ENCODE measurements around the gene CBLB.

The CBLB gene

DNA sequence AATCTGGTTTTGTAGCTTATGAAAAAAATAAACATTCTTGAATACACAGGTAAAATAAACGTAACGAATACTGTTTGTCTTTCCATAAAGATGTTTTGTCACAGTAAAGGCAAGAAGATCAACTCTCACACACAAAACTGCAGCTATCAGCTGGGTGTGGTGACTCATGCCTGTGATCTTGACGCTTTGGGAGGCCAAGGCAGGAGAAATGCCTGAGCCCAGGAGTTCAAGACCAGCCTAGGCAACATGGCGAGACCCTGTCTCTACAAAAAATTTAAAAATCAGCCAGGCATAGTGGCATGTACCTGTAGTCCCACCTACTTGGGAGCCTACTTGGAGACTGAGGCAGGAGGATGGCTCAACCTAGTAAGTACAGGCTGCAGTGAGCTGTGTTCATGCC lies 39.6 kb downstream of the CBLB start:
- intact Hi-C loops (cut with DNase I; ENCODE audit: low total_unique reads) = no loop called here
- no peak overlapping the region for H3K4me3 ChIP-seq
- no peak for DNase-seq

DNA sequence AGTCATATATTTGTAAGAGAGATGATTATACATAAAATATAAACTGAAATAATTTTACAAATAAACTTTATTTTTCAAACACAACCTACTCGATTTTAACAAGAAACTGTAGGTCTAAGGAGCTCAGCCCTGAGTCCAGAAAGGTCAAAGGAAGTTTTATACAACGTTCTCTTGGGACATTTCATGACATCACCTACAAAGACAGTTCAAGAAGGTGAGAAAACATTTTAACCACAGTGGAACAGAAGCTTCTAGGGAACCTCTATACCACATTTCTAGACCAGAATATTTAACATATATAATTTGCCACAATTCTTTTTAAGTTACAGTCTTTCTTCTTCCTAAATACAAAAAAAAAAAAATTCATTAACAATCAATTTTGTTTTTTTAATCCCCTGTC lies 40.1 kb downstream of the CBLB start:
- H3K4me3 ChIP-seq = no peak overlapping the region
- no peaks in the 10 kb centered on the region for H3K9me3 ChIP-seq
- no peak for DNase-seq
- peaks cover 0 to 4% (median 0%) of the 10 kb centered on the region in 3 donors for H3K36me3 ChIP-seq
- intact Hi-C loops (cut with DNase I; ENCODE audit: low total_unique reads) = no loop called here
- peaks cover 0 to 41% (median under 1%) of the 10 kb centered on the region in 4 donors for H3K4me1 ChIP-seq
- TF ChIP-seq, protein P1, sequence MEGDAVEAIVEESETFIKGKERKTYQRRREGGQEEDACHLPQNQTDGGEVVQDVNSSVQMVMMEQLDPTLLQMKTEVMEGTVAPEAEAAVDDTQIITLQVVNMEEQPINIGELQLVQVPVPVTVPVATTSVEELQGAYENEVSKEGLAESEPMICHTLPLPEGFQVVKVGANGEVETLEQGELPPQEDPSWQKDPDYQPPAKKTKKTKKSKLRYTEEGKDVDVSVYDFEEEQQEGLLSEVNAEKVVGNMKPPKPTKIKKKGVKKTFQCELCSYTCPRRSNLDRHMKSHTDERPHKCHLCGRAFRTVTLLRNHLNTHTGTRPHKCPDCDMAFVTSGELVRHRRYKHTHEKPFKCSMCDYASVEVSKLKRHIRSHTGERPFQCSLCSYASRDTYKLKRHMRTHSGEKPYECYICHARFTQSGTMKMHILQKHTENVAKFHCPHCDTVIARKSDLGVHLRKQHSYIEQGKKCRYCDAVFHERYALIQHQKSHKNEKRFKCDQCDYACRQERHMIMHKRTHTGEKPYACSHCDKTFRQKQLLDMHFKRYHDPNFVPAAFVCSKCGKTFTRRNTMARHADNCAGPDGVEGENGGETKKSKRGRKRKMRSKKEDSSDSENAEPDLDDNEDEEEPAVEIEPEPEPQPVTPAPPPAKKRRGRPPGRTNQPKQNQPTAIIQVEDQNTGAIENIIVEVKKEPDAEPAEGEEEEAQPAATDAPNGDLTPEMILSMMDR (IDR thresholded peaks at IDR 0.05) = no peak
- H3K27ac ChIP-seq = no peak overlapping the region
- H3K27me3 ChIP-seq = no peaks in the 10 kb centered on the region

More for the DNA sequence above, 39.6 kb downstream of the CBLB start:
- TF ChIP-seq, protein P1 (IDR thresholded peaks at IDR 0.05) = no peak
- H3K27me3 ChIP-seq = no peaks in the 10 kb centered on the region
- peaks cover 0 to 35% (median 0%) of the 10 kb centered on the region in 4 donors for H3K4me1 ChIP-seq
- no peaks in the 10 kb centered on the region for H3K9me3 ChIP-seq
- peaks cover 0 to 4% (median 0%) of the 10 kb centered on the region in 3 donors for H3K36me3 ChIP-seq
- no peak overlapping the region for H3K27ac ChIP-seq

DNA sequence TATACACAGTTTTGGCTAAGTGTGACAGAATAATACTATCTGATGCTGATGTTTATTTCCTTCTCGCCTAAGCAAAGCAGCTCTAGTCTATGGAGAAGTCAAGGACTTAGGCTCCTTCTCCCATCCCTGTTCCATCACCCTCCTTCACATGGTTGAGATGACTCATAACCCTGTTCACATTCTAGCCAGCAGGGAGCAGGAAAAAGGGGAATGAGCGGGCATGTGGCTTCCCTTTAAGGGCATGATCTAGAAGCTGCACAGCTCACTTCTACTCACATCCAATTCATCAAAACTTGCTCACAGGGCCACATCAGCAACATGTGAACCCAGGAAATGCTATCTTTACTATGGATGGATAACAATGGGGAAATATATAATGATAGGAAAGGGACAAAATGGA lies 40.9 kb downstream of the CBLB start:
- Histone ChIP-seq H3K9me3 (no peaks in the 10 kb centered on the region), H3K27me3 (no peaks in the 10 kb centered on the region), H3K4me1 (peaks cover 0 to 48% (median 2%) of the 10 kb centered on the region in 4 donors), H3K4me3 (no peak overlapping the region), H3K36me3 (peaks cover 0 to 4% (median 0%) of the 10 kb centered on the region in 3 donors), H3K27ac (no peak overlapping the region)
- peak; percentile 53 to 68 for DNase-seq
- TF ChIP-seq, protein P1 (IDR thresholded peaks at IDR 0.05) = peak; percentile 24 to 35
- intact Hi-C loops (cut with DNase I; ENCODE audit: low total_unique reads) = no loop called here

DNA sequence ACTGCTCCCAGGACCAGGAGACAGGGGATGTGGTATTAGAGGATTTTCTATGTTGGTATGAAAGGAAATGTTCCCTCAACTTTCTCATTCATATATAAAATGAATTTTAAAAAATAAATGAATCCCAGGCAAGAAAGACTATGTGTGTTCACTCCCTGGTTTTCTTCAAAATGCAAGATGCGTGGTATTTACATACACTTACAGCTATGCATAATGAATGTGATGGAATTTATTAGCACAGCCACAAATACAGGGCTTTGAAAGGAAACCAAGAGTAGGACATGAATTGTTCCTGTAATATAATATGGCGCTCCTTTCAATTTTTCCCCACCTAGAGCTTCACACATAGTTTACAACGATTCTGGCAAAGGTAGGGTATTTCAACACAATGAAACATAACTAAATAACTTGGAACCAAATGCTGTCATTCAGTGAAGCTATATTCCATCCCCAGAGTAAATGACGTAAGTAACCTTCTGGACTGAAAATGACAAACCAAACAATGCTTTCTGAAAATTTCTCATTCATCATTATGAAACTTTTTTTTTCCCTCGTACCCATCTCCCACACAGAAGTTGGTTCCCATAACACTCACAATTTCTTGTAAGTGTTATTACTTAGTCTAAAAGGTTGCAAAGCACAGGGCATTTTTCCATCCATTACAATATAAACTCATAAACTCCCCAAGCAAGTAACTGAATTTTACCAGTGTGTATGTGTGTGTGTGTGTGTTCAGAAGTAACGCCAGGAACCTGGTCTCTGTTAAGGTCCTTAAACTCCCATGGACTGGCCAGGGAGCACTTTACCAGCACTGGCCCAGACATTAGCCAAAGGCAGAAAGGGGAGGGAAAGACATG lies 41.8 kb downstream of the CBLB start:
- Histone ChIP-seq H3K27me3 (no peaks in the 10 kb centered on the region), H3K9me3 (no peaks in the 10 kb centered on the region), H3K4me3 (no peak overlapping the region), H3K36me3 (peaks cover 0 to 4% (median 0%) of the 10 kb centered on the region in 3 donors), H3K4me1 (peaks cover 0 to 51% (median 2%) of the 10 kb centered on the region in 4 donors), H3K27ac (no peak overlapping the region)
- TF ChIP-seq, protein P1 (IDR thresholded peaks at IDR 0.05) = no peak
- intact Hi-C loops (cut with DNase I; ENCODE audit: low total_unique reads) = no loop called here
- no peak for DNase-seq

DNA sequence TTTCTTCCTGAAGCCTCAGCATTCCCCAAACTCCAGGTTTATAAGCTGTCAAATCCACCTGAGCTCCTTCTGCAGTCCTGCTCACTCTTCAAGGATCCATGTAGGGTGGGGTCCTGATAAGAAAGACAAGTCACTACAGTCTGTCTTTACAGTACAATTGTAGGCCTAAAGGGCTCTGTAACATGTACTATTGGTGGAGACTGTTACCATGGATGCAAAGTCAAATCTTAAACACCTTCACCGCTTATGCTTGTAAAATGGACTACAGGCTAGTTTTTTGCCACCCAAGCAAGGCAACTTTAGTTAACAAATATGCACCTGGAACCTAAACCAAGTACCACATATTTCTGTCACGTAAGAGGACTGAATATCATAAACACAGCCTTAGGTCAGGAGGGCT lies 44.7 kb downstream of the CBLB start:
- H3K4me1 ChIP-seq = peaks cover 0 to 50% (median 4%) of the 10 kb centered on the region in 4 donors
- TF ChIP-seq, protein P1 (IDR thresholded peaks at IDR 0.05) = no peak
- no peaks in the 10 kb centered on the region for H3K9me3 ChIP-seq
- H3K27me3 ChIP-seq = no peaks in the 10 kb centered on the region
- no peak overlapping the region for H3K4me3 ChIP-seq
- intact Hi-C loops (cut with DNase I; ENCODE audit: low total_unique reads) = no loop called here
- H3K36me3 ChIP-seq = peaks cover 0 to 4% (median 0%) of the 10 kb centered on the region in 3 donors
- peak overlapping the region; percentile 19 to 59 for H3K27ac ChIP-seq
- no peak for DNase-seq

All from tibial artery (tissue), 4 donors.